HG03565 (cell line): ENCODE results near the gene MTOR.
"Not testable (repeated sequence)": the region's sequence is repeated elsewhere in the genome, so short reads cannot be mapped to it uniquely, and the experiment has no call there.

Source experiments
- ATAC-seq: cut with Tn5 transposase; IDR thresholded peaks from one replicate; pipeline ENCODE4 v1.9.1; 2021; ENCODE audit warnings: mild to moderate bottlenecking, moderate library complexity; ENCODE audit not compliant: unreplicated experiment

Gene MTOR

DNA sequence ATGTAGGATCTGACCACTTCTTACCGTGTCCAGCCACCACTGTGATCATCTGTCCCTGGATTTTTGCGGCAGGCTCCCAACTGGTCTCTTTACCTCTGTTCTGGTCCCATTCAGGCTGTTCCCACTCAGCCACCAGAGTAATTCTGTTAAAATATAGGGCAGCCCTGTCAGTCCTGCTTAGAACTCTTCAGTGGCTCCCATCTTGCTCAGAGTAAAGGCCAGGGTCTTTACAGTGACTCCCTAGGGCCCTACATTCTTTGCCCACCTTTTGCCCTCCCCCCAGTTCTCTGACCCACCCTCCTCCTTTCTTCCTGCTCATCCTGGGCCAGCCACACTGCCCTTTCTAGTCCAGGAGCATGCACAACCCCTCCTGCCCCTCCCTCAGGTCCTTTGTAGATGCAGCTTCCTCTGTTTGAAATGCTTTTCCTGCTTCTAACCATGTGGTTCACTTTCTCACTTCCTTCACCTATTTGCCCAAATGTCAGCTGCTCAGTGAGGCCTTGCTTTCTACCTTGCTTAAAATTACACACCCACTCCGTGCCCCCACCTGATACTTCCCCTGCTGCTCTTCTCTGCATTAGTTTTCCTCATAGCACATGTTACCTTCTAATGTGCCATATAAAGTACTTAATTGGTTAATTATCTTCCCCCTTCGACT is 18.5 kb upstream of the MTOR start:
- ATAC-seq = no peak

DNA sequence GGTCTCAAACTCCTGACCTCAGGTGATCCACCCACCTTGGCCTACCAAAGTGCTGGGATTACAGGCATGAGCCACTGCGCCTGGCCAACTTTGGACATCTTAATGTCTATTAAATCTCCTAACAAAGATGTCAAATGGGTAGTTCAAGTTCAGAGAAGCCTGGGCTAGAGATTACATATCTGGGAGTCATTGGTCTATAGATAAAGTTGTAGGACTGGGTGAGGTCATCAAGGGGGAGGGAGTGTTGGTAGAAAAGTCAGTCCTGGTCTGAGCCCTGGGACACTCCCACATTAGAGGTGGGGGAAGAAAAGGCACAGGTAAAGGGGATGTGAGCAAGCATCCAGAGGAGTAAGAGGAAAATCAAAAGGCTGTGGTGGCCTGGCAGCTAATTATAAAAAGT is 17.3 kb upstream of the MTOR start:
- ATAC-seq = no peak

DNA sequence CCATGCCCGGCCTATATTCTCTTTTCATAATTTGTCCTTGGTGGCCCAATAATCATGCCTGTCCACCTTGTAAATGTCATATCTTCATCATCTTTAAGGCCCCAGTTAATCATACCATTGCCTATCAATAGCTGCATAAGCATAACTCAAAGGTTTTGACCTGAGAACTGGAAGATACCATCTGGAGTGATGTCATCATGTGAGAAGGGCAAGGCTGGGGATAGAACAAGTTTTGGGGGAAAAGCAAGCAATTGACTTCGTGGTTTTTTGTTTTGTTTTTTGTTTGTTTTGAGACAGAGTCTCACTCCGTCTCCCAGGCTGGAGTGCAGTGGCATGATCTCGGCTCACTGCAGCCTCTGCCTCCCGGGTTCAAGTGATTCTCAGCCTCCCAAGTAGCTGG is 16.8 kb upstream of the MTOR start:
- no peak for ATAC-seq

DNA sequence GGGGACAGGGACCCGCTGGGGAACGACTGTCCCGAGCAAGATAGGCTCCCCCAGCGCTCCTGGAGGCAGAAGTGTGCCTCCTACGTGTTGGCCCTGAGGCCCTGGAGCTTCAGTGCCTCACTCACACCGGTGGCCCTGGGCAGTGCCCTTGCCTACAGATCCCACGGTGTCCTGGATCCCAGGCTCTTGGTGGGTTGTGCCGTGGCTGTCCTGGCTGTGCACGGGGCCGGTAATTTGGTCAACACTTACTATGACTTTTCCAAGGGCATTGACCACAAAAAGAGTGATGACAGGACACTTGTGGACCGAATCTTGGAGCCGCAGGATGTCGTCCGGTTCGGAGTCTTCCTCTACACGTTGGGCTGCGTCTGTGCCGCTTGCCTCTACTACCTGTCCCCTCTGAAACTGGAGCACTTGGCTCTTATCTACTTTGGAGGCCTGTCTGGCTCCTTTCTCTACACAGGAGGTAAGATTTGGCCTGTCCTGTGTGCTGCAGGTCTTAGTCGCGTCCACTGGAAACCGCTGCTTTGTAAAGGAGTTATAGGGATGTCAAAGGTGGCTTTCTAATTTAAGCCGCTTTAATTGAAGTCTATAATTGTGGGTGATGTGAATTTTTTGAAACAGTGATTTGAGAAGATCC is 11.4 kb upstream of the MTOR start:
- ATAC-seq = no peak

DNA sequence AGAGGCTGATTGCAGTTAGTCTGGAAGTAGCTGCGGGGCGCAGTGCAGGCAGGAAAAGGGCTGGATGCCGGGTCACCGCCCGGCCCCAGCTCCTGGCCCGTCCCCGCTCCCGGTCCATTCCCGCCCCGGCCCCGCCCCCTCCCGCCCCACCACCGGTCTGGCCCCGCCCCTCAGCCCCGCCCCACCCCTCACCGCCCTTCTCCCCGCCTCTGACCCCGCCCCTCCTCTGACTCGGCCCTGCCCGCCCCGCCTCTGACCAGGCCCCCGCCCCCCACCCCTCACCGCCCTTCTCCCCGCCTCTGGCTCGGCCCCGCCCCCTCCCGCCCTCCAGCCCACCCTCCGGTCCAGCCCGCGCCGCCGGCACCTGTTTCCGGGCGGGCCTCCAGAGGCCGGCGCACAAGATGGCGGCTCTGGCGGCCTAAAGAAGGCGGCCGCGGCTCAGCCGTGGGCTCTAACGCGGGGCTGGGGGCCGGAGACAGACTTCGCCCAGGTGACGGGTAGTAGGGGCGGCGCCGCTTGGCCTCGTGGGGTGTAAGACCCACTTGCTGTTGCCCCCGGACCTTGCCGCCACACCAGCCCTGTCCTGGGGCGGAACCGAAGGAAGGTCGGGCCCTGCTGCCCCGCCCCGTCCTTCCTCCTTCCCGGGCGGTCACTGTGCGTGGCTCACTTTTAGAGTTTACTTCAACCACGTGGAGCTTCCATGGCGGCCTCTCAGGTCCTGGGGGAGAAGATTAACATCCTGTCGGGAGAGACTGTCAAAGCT is 10.7 kb upstream of the MTOR start, which contains the start of gene UBIAD1:
Gene UBIAD1, plus strand, starts transcription at position 367 of the 763 bp plus-strand sequence. Its CDS starts 334 bp downstream, at position 701.
- peak; percentile 65 for ATAC-seq

DNA sequence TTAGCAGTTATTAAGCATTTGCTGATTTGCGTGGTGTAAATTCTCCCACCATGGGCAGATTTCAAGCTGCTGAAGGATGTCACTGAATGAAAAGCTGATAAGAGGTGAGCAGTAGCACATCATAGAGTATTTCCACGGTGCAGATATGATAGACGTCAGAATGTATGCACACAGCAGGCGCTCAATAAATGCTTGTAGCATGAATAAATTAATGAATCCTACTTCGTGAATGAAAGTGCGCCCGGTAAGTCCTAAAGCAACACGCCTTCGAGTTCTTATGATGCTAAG is 10.1 kb upstream of the MTOR start:
- ATAC-seq = peak; percentile 3

DNA sequence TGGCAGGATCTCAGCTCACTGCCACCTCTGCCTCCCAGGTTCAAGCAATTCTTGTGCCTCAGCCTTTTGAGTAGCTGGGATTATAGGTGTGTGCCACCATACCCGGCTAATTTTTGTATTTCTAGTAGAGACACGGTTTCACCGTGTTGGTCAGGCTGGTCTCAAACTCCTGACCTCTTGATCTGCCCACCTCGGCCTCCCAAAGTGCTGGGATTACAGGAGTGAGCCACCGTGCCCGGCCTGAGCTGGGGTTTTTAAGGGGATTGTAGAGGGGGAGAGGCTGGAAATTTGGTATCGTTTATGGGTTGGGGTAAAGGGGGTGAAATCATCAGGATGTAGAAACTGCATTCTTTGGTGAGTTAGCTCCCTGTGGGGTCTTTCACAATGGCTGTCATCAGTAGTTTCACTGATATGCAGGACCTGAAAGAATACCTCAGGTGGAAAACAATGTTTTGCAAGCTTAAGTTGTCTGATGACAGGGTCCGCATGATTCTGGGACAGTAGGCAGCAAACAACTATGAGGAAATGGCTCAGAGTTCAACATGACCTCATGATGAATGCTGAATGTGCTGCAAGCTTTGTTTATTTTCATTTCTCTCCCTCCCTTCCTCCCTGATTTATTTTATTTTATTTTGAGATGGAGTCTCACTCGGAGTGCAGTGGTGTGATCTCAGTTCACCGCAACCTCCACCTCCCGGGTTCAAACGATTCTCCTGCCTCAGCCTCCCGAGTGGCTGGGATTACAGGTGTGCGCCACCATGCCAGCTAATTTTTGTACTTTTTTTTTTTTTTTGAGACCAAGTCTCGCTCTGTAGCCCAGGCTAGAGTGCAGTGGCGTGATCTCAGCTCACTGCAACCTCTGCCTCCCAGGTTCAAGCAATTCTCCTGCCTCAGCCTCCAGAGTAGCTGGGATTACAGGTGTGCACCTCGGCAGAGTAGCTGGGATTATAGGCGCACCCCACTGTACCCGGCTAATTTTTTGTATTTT is 5.3 kb upstream of the MTOR start:
- ATAC-seq = not testable (repeated sequence)

DNA sequence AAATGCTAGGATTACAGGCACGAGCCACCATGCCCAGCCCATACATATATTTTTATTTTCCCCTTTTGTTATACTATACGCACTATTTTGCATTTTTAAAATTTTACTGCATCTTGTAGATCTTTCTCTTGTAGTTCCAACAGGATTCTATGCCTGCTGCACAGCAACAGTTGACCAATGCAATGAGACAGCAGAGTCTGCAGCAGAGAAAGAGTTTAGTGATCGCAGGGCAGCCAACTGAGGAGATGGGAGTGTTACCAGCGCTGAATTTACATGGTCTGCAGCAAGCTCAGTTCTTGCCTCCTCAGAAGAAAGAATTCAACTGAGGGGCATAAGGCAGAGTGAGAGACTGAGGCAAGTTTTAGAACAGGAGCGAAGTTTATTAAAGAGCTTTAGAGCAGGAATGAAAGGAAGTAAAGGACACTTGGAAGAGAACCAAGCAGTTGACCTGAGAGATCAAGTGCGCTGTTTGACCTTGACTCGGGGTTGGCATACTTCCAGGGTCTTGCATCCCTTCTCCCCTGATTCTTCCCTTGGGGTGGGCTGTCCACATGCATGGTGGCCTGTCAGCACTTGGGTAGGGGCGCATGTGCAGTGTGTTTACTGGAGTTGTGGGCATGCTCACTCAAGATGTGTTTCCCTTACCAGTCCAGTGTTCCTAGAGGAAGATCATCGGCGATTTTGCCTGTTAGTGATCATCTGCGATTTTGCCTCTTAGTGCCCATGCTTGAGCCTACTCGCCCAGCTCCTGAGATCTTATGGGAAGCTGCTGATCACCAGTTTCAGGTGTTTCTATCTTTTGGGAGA is 4.1 kb upstream of the MTOR start:
- no peak for ATAC-seq

DNA sequence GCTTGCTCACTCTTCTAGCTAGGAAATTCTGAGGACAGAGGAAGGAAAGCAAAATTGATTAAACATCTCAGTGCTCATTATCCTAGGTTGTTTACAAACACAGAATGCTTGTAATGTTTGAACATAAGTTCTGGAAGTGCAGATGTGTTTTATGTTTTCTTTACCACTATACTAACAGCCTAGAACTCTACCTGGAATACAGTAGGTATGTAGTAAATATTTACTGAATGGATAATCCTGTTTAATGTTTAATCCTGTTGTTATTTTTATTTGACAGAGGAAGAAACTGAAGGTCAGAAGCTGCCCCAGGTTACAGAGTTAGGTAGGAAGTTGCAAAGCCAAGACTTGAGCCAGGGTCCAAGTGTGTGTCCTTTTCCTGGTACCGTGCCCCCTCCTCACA is 6.1 kb downstream of the MTOR start:
- ATAC-seq = no peak

DNA sequence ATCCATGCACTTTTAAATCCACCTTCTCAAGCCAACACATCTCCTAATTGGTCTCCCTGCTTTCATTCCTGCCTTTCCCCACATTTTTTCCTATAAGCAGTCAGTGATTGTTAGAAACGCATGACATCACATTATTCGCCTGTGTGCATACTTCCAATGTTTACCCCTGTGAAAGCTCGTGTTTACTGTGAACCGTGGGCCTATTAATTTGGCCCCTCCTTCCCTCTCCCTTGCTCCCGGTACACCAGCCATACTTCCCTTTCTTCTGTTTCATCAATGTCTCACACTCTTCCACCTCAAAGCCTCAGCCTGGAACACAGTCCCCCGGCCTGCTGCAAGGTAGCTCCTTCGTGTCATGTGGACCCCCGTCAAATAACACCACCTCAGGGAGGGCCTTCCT is 9.1 kb downstream of the MTOR start:
- ATAC-seq = no peak

DNA sequence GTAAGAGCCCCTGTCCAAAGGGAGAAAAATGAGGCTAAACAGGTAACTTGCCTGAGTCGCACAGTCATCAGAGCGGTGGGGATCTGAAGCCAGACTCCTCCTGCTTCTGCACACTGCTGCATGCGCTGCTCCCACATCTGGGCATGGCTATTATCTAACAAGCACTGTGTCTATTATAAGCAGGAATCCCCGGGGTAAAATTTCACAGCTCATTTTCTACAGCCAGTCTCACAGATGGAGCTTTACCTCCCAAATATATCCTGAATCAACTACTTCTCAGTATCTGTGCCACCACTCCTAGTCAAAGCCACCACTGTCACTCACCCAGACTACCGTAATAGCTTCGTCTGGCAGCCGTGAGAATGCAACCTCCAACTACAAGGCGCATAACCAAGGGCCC is 9.8 kb downstream of the MTOR start:
- no peak for ATAC-seq

DNA sequence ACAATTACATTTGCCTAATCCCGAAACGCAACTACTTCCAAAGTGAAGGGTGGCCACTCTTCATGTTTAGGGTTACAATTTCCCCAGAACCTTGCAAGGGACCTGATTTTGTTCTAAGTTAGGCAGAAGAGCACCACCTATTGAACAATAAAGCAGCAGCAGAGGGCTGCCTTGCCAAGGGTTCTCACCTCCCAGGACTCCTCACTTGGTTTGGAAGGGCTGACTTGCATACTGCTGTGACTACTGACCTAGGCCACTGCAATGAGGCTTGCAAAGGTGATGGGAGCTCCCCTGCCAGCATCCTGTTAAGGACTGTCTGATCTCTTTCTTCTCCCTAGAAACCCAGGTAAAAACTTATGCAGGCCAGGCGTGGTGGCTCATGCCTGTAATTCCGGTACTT is 14.2 kb downstream of the MTOR start:
- ATAC-seq = no peak

DNA sequence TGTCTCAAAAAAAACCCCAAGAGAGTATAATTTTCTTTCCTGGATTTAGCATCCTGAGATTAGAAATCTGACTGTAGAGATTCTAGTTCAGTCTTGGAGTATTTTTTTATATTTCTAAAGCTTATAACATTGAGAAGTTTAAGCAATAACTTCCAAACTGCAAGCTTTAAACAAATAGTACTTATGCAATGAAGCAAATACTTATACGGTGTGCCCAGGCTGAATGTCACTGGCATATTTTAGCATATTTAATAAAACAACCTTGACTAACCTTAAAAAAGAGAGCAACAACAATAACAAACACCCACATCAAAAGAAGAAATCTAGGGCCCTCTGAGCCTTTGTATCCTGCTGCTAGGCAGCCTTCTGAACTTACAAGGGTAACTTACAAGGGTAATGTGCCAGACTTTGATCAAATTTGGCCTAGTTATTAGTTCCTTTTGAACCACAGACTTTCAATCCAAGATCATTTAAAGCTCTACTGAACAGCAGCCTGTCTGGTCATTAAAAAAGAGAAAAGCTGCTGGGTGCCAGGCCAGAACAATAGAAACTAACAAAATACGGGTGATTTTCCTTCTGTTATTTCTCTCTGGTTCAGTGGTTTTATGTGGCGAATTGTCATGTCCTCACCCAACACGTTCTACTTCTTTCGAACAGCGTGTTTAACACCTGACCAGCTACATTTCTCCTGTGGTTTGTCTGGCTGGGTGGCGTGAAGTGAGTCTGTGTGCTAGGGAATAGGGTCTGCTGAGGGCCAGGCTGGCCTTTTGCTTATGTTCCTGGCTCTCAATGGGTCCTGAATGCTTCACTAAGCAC is 16.2 kb downstream of the MTOR start:
- ATAC-seq = no peak

DNA sequence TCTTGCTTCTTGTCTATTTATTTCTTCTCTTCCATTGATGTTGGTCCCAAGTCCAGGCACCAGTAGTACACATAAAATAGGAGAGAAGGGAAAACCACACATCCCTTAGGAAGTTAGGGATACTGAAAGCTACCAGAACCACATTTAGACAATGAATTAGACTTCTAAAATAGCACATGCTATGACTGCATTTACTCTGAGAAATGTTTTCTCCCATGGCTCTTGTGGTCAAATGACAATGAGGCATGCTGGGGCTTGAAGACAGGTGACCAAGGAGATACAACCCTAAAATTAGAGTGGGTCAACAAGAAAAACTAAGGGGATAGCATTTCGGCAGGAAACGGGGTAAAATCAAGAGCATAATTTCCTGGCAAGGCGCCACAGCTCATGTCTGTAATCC is 17.1 kb downstream of the MTOR start:
- ATAC-seq = no peak

DNA sequence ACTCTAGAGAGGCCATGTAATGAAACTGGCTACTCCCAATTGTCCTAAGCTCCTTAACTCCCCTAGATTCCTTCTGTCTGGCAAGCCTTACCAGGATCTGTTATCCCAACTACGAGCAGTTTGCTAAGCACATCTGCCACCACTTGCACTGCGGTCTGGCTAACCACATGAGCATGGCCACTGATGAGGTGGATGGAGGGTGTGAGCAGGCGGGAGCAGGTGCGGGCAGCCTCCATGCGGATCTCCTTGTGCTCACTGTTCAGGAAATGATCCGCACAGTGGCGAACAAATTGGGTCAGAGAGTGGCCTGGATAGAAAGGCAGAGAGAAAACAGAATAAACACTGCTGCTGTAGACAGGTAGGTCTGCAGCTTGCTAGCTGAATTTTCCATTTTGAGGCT is 24.0 kb downstream of the MTOR start:
- ATAC-seq = no peak

DNA sequence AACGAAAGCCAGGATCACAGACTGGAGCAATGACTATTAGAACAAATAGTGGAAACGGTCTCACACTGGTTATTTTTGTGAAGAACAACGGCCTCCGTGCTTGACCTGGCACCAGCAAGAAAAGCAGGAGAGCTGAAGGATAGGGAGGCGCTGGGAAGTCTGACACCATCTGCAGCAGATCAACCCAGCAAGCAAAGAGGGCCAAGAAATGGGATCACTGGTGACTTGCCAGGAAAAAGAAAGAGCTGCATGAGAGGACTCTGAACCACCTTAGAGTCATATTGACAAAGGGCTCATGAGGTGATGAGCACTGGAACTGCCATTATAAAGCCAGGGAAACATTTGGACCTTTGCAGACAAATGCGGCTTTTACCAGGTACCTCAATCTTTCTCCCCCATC is 25.0 kb downstream of the MTOR start:
- ATAC-seq = no peak

DNA sequence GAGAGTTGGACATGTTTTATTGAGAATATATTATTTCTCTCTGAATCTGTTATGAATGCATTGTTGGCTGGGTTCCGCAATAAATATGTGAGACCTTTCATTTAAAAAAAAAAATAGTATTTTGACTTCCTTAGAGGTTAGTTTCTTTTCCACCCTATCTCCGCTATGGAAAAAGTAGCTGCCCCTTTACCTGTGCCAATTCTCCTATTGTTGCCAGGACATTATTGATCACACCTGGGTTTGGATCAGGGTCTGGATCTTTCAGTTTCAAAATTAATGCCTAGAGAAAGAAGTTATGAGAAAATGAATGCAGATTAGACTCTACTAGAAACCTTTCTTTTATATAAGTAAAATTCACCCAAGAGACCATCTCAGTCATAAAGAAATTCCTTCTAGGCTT is 29.1 kb downstream of the MTOR start:
- ATAC-seq = no peak

DNA sequence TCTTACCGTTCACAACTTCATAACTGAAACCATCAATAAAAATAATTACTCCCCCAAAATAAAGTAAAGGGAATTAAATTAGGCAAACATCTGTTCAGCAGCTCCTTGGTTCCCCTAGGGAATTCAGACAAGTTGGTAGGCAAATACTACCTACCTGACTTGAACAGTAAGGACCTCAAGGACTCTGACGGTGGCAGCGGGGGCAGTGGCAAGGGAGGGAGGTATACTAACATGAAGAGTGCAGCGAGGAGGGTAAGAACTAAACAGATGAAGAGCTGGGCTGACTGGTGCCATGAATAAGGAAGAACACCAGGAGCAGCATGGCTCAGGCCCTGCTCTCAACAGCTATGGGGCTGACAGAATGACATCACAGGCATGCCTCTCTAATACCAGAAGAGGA is 33.1 kb downstream of the MTOR start:
- no peak for ATAC-seq
